Pancreas (tissue), 10 donors: ENCODE data around the gene RIPK4. TPM values are rescaled to one million over a fixed set of nuclear protein-coding genes. Genes with fewer than 3 reads are reported as not detected.

Source experiments
- ATAC-seq, 4 donors: fragments of 200-7000 bp; cut with Tn5 transposase; one replicate each; pipeline versions ENCODE4 v1.8.0 to v1.9.1; 2020; ENCODE audit warnings: mild to moderate bottlenecking in 4 of 4, moderate library complexity in 4 of 4
- DNase-seq, 6 donors: peaks; one replicate each; pipeline ENCODE4 v3.0.0-alpha.2; 2020
- FAIRE-seq: peaks from 2 replicates; lab custom pipeline; 2012; peaks lifted over from hg19 to GRCh38; lab: Jason Lieb, UNC
- H3K27ac ChIP-seq, 4 donors: fragments of 200-600 bp; sonication (generic); 1 replicate in 3 of 4; 2 replicates in 1 of 4; pipeline versions ENCODE4 v1.5.0 to v1.8.0; 2020
- H3K27me3 ChIP-seq, 4 donors: fragments of 200-600 bp; one replicate each; pipeline ENCODE4 v1.8.0; 2021
- H3K36me3 ChIP-seq, 3 donors: fragments of 200-600 bp; sonication (generic) in 1 of 3; one replicate each; pipeline versions ENCODE4 v1.5.0 to v1.8.0; 2020 to 2021
- H3K4me1 ChIP-seq, 3 donors: fragments of 200-600 bp; one replicate each; pipeline ENCODE4 v1.8.0; 2021
- H3K4me3 ChIP-seq, 4 donors: fragments of 200-600 bp; sonication (generic) in 2 of 4; one replicate each; pipeline versions ENCODE4 v1.5.0 to v1.8.0; 2020 to 2021
- H3K9me3 ChIP-seq, 4 donors: fragments of 200-600 bp; one replicate each; pipeline ENCODE4 v1.8.0; 2021
- WGBS, 2 donors: extraction: QIAGEN DNeasy Blood & Tissue Kit; methylation state at CpG; one replicate each; pipeline ENCODE4 v1.1.7; 2013; 5-methylcytosine and 5-hydroxymethylcytosine counted together
- intact Hi-C, 3 donors: fragments of 100-400 bp; cut with DNase I; formaldehyde crosslinking; loops; one replicate each; pipeline versions ENCODE4 v1.11.1 to v1.14.2; 2022
- polyA plus RNA-seq, 2 donors: library from polyadenylated mRNA; stranded (reverse); fragments of 200-250 nt; gene quantifications; one replicate each; pipeline ENCODE4 v1.2.3, GENCODE V29; 2013
- total RNA-seq, 6 donors: library from RNA; stranded (reverse); fragmentation: NEBNext Ultra II Directional in 4 of 6; extraction: Animal tissue kit (Norgen Biotek cat#: 25700) in 4 of 6; gene quantifications; one replicate each; pipeline versions ENCODE4 v1.2.1 to v1.2.4, GENCODE V29; 2021 to 2023
- TF ChIP-seq, protein P1 (sequence below), 4 donors: fragments of 200-600 bp; sonication (generic) in 3 of 4; IDR thresholded peaks; one replicate each; pipeline versions ENCODE4 v1.5.0 to v1.8.0; 2021; ENCODE audit warnings: antibody characterized with exemption in 4 of 4
- donor health status: healthy with polysubstance abuse.
- donor health status: DM: no; HTN: no; CAD: no; lungs with moderate emphysema.
- donor health status: DM: no; HTN: no; CAD: no.
- donor health status: control.
- donor health status: control.
- donor health status: Bipolar disorder and iron deficiency.
- donor health status: DM: yes; HTN: yes; CAD: no.
- donor health status: DM: no; HTN: no; CAD: no.
- donor health status: DM: no; HTN: no; CAD: no.
- donor health status: DM: yes; HTN: yes; CAD: no.

RIPK4 gene
- total and polyA plus RNA-seq, 8 donors, result 7.7 to 18.2 (median 12.8) TPM

DNA sequence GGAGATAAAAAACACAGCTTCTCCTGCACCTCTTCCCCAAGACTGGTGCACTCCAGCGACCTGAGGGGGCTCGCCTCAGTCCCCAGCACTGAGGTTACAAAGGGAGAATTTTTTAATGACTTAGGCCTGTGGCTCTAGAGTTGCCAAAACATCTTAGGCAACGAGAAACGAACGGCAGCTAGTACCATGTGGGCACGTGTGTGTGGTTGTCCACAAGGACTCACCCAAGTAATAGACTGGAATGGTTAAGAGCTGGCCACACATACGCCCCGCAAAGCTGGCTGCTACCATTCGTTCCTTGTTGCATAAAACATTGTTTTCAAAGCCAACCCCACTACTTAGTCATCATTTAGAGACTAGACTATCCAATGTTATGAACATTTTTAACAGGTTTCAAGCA is 26.9 kb downstream of the RIPK4 start:
- H3K27me3 ChIP-seq, result no peaks in the 10 kb centered on the region

GRCh38 chr21:41739011-41739410 is 27.8 kb downstream of the RIPK4 start:
- DNase-seq (peak in 2 of 6 donors; percentile 15 to 22), ATAC-seq (no peak), FAIRE-seq (no peak)
- intact Hi-C loops, result no loop called here
- Histone ChIP-seq H3K36me3 (peaks cover 3 to 49% (median 27%) of the 10 kb centered on the region in 3 donors), H3K27me3 (no peaks in the 10 kb centered on the region), H3K9me3 (no peaks in the 10 kb centered on the region), H3K4me1 (no peaks in the 10 kb centered on the region), H3K27ac (no peak overlapping the region), H3K4me3 (no peak overlapping the region)
- 96% methylated on average over 12 of the region's 12 CpGs for WGBS, 2 donors
- TF ChIP-seq, protein P1, sequence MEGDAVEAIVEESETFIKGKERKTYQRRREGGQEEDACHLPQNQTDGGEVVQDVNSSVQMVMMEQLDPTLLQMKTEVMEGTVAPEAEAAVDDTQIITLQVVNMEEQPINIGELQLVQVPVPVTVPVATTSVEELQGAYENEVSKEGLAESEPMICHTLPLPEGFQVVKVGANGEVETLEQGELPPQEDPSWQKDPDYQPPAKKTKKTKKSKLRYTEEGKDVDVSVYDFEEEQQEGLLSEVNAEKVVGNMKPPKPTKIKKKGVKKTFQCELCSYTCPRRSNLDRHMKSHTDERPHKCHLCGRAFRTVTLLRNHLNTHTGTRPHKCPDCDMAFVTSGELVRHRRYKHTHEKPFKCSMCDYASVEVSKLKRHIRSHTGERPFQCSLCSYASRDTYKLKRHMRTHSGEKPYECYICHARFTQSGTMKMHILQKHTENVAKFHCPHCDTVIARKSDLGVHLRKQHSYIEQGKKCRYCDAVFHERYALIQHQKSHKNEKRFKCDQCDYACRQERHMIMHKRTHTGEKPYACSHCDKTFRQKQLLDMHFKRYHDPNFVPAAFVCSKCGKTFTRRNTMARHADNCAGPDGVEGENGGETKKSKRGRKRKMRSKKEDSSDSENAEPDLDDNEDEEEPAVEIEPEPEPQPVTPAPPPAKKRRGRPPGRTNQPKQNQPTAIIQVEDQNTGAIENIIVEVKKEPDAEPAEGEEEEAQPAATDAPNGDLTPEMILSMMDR (IDR thresholded peaks at IDR 0.05), result no peak

More for the DNA sequence above, 26.9 kb downstream of the RIPK4 start:
- Histone ChIP-seq H3K4me1 (no peaks in the 10 kb centered on the region), H3K27ac (no peak overlapping the region), H3K9me3 (no peaks in the 10 kb centered on the region), H3K4me3 (no peak overlapping the region), H3K36me3 (peaks cover 3 to 59% (median 32%) of the 10 kb centered on the region in 3 donors)
- DNase-seq, result peak in 2 of 6 donors; percentile 7 to 19
- no peak for FAIRE-seq
- intact Hi-C loops, result no loop called here
- WGBS, 2 donors, result 93% methylated on average over 9 of the region's 9 CpGs
- no peak for ATAC-seq
- TF ChIP-seq, protein P1 (IDR thresholded peaks at IDR 0.05), result no peak

GRCh38 chr21:41737651-41738324 is 29.1 kb downstream of the RIPK4 start:
- FAIRE-seq (no peak), ATAC-seq (no peak), DNase-seq (peak in 2 of 6 donors; percentile 4 to 11)

DNA sequence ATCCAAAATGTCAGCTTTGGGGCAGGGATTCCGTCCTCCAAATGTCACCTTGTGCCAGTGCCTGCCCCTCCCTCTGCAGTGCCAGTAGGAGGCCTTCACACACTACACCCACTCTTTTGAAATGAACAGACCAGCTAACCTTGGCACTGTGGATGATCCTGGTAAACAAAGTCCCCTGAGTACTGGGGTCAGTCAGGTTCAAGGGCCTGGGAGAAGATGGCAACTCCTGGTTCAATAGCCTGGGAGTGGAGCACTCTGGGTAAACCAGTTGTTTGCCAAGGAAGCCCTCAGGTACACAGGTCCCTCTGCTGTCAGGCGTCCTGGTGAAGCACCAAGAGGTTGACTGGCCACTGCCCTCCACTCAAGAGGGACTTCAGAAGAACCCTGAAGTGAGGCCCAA is 30.4 kb downstream of the RIPK4 start:
- Histone ChIP-seq H3K4me3 (no peak overlapping the region), H3K36me3 (peaks cover 0 to 24% (median 22%) of the 10 kb centered on the region in 3 donors), H3K27me3 (no peaks in the 10 kb centered on the region), H3K27ac (no peak overlapping the region), H3K4me1 (no peaks in the 10 kb centered on the region), H3K9me3 (no peaks in the 10 kb centered on the region)
- ATAC-seq (peak in 1 of 4 donors; percentile 19), DNase-seq (peak in 2 of 6 donors; percentile 19 to 24), FAIRE-seq (no peak)
- intact Hi-C loops, result no loop called here
- TF ChIP-seq, protein P1 (IDR thresholded peaks at IDR 0.05), result no peak
- 83 to 88% methylated on average over 2 of the region's 2 CpGs for WGBS, 2 donors

More at GRCh38 chr21:41737651-41738324, 29.1 kb downstream of the RIPK4 start:
- H3K4me1 ChIP-seq, result no peaks in the 10 kb centered on the region
- H3K4me3 ChIP-seq, result no peak overlapping the region
- intact Hi-C loops, result no loop called here
- no peaks in the 10 kb centered on the region for H3K9me3 ChIP-seq
- TF ChIP-seq, protein P1 (IDR thresholded peaks at IDR 0.05), result no peak
- no peak overlapping the region for H3K27ac ChIP-seq
- H3K36me3 ChIP-seq, result peaks cover 0 to 37% (median 25%) of the 10 kb centered on the region in 3 donors
- 94 to 96% methylated on average over 9 of the region's 9 CpGs for WGBS, 2 donors
- H3K27me3 ChIP-seq, result no peaks in the 10 kb centered on the region
